ENCODE data around the gene TMEM253.

- TF ChIP-seq CTCF (IDR thresholded peaks at IDR 0.05; ENCODE audit: poor library complexity), result no peak
- no peak for TF ChIP-seq EZH2 (IDR thresholded peaks at IDR 0.05; ENCODE audit: borderline replicate concordance)
These were observed 46.1 kb upstream of the TMEM253 start for GRCh38 chr14:21054768-21055145.

Data from hepatocyte (in vitro differentiated cells).